Fibroblast of pulmonary artery (primary cell): Measurements from ENCODE around the gene NSUN7.
A peak's percentile ranks its signal among the peaks of the same experiment; 100 is the strongest.
"Not testable (repeated sequence)": the region's sequence is repeated elsewhere in the genome, so short reads cannot be mapped to it uniquely, and the experiment has no call there.

Experiments used
- DNase-seq: peaks from one replicate; pipeline ENCODE4 v3.0.0-alpha.2; 2010; ENCODE audit warnings: low read depth
- H3K4me3 ChIP-seq: replicated peaks from 2 replicates; pipeline ENCODE4 v1.5.1; 2011; ENCODE audit warnings: low read depth, mild to moderate bottlenecking, control low read depth, low read length, moderate library complexity
- TF ChIP-seq, protein P1 (sequence below): IDR thresholded peaks from 2 replicates; pipeline ENCODE4 v1.5.1; 2011; ENCODE audit warnings: mild to moderate bottlenecking, control low read depth, low read length, inconsistent platforms; ENCODE audit errors: missing control alignments

NSUN7 gene

GRCh38 chr4:40812386-40812785 is 62.6 kb downstream of the NSUN7 start:
- no peak overlapping the region for H3K4me3 ChIP-seq
- TF ChIP-seq, protein P1, sequence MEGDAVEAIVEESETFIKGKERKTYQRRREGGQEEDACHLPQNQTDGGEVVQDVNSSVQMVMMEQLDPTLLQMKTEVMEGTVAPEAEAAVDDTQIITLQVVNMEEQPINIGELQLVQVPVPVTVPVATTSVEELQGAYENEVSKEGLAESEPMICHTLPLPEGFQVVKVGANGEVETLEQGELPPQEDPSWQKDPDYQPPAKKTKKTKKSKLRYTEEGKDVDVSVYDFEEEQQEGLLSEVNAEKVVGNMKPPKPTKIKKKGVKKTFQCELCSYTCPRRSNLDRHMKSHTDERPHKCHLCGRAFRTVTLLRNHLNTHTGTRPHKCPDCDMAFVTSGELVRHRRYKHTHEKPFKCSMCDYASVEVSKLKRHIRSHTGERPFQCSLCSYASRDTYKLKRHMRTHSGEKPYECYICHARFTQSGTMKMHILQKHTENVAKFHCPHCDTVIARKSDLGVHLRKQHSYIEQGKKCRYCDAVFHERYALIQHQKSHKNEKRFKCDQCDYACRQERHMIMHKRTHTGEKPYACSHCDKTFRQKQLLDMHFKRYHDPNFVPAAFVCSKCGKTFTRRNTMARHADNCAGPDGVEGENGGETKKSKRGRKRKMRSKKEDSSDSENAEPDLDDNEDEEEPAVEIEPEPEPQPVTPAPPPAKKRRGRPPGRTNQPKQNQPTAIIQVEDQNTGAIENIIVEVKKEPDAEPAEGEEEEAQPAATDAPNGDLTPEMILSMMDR = no peak
- peak; percentile 58 for DNase-seq

GRCh38 chr4:40812856-40813255 is 63.1 kb downstream of the NSUN7 start:
- TF ChIP-seq, protein P1 = no peak
- H3K4me3 ChIP-seq = no peak overlapping the region
- no peak for DNase-seq

- not testable (repeated sequence) for DNase-seq, H3K4me3 ChIP-seq
These were observed 67.4 kb downstream of the NSUN7 start for GRCh38 chr4:40817157-40817556.

DNA sequence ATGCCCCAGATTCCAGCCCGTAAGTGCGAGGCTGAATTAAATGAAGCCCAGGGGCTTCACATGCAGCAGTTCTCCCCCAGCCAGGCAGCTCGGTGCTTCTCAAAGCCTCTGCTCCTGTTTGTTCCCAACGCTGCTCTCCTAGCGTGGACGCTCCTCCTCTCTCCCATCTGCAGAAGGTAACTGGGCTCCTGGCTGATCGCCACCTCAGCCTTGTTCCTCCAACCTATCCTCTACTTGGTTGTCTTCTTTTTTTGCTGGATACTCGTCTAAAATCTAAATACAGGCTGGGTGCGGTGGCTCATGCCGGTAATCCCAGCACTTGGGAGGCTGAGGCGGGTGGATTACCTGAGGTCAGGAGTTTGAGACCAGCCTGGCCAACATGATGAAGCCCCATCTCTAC is 70.3 kb downstream of the NSUN7 start:
- TF ChIP-seq, protein P1 = no peak

DNA sequence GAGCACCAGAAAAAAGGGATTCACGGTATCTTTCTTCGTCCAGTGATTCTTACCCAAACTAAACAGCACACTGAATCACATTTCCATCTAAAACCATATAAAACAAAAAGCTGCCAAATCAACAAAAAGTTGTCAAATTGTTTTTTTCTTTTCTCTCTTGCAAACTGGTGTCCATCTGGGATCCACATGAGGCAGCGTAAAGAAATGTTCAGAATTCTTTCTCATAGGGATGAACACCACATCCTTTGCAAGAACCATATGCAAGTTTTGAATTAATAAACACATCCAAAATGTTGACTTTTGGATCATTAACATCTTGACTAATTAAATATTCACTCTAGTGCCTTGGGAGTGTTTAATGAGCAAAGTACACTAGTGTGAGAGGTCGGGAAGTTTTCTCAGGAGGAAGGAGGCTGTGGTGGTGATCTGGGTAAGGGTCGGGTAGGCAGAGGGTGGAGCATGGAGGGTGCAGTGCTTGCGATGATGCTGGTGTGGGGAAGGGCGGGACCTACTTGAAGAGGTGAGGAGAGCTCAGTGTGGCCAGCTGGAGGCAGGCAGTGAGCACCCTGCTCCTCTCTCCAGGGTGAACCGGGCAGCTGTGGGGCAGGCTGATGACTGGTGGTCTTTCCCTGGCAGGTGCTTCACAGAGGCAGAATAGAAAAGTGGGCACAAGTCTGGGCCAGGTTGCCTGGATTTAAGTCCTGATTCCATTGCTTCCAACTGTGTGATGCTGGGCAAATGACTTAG is 72.8 kb downstream of the NSUN7 start:
- no peak overlapping the region for H3K4me3 ChIP-seq
- DNase-seq = no peak
- TF ChIP-seq, protein P1 = no peak

More for the DNA sequence above, 70.3 kb downstream of the NSUN7 start:
- H3K4me3 ChIP-seq = no peak overlapping the region
- DNase-seq = no peak

GRCh38 chr4:40825014-40825838 is 75.5 kb downstream of the NSUN7 start:
- TF ChIP-seq, protein P1 = no peak
- no peak overlapping the region for H3K4me3 ChIP-seq
- DNase-seq = no peak

- H3K4me3 ChIP-seq = no peak overlapping the region
- TF ChIP-seq, protein P1 = no peak
- DNase-seq = no peak
These were observed 77.1 kb downstream of the NSUN7 start for GRCh38 chr4:40826821-40827220.
